Body of pancreas (tissue), 4 donors: ENCODE measurements around the gene BDKRB2. TPM values are rescaled to one million over a fixed set of nuclear protein-coding genes. Genes with fewer than 3 reads are reported as not detected.

Experiments
- ATAC-seq: fragments of 150-250 bp; one replicate; pipeline ENCODE4 v1.9.1; 2016
- DNase-seq, 4 donors: peaks; one replicate each; pipeline ENCODE4 v3.0.0-alpha.2; 2019
- H3K27ac ChIP-seq, 4 donors: fragments of 200-600 bp; sonication (generic); 1 replicate in 3 of 4; 2 replicates in 1 of 4; pipeline versions ENCODE4 v1.5.1 to v1.6.1; 2016 to 2019; ENCODE audit warnings: mild to moderate bottlenecking in 1 of 4, mixed read lengths in 1 of 4, moderate library complexity in 1 of 4
- H3K27me3 ChIP-seq, 2 donors: fragments of 200-600 bp; sonication (generic); one replicate each; pipeline ENCODE4 v1.6.0; 2016; ENCODE audit warnings: mild to moderate bottlenecking in 1 of 2
- H3K36me3 ChIP-seq, 2 donors: fragments of 200-600 bp; sonication (generic); replicated peaks in 1 of 2; 2 replicates each; pipeline ENCODE4 v1.5.1; 2016; ENCODE audit warnings: low read depth in 2 of 2; ENCODE audit not compliant: insufficient read depth in 1 of 2
- H3K4me1 ChIP-seq: fragments of 200-600 bp; sonication (generic); one replicate; pipeline ENCODE4 v1.6.0; 2016
- H3K4me3 ChIP-seq, 2 donors: fragments of 200-600 bp; sonication (generic); 1 replicate in 1 of 2; 2 replicates in 1 of 2; pipeline ENCODE4 v1.5.1; 2016 to 2019
- H3K9me3 ChIP-seq, 3 donors: fragments of 200-600 bp; sonication (generic); 1 replicate in 2 of 3; 2 replicates in 1 of 3; pipeline ENCODE4 v1.5.1; 2016
- POLR2A ChIP-seq, 3 donors: fragments of 450-650 bp; IDR thresholded peaks; one replicate each; pipeline ENCODE4 v1.6.1; 2016; ENCODE audit warnings: antibody characterized with exemption in 3 of 3, mild to moderate bottlenecking in 2 of 3
- WGBS, 2 donors: methylation state at CpG; one replicate each; pipeline ENCODE4 v1.1.5; 2017; 5-methylcytosine and 5-hydroxymethylcytosine counted together
- intact Hi-C: fragments of 100-400 bp; cut with DNase I; formaldehyde crosslinking; loops from one replicate; pipeline ENCODE4 v1.15.1; 2023
- total RNA-seq, 2 donors: library from RNA; depleted of rRNA; stranded (reverse); fragments of >200 nt; gene quantifications; one replicate each; pipeline ENCODE4 v1.1.0, GENCODE V29; 2016
- TF ChIP-seq, protein P1 (sequence below), 7 experiments: fragments of 450-650 bp in 4 of 7; fragments of 200-600 bp in 3 of 7; sonication (generic) in 3 of 7; IDR thresholded peaks; one replicate each; pipeline ENCODE4 v1.5.1; 2016 to 2019; ENCODE audit warnings: antibody characterized with exemption in 7 of 7

BDKRB2 gene
- total RNA-seq, 2 donors from 2014 or later, result 9.6 to 11.4 TPM

DNA sequence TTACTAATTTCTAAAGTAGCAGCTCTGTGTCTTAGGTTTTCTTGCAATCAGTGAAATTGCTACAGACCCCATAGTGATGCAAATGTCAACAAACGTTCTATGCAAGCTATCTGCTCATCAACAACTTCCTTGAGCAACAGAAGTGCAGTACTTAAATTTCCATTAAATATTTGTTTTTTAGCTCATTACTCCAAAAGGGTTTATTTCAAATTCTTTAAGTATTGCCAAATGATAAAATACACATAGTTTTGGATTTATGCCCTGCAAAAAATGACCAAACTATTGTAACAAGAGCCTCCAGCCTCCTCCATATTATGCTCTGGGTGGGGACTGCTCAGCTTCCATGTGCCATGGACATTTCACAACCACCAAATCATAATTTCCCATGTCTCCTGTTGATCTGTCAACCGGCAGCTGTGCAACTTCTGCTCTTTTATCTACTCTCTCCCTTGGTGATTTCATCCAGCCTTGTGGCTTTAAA lies 55.7 kb downstream of the BDKRB2 start:
- no peak for ATAC-seq

DNA sequence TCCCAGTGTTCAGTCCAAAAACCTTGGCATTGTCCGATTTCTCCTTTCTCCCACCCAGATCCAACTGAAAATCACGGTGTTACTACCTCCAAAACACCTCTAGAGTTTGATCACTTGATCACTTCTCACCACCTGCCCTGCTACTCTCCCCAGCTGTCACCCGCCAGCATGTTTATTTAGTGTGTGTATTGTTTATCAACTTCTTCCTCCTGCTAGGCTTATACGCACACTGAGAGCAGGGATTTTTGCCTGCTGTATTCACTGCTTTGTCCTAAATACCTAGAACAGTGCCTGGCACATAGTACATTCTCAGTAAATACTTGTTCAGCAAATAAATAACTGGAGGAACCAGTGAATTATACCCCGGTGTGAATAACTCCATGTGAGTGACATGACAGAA lies 56.4 kb downstream of the BDKRB2 start:
- H3K4me1 ChIP-seq, result peaks cover 44% of the 10 kb centered on the region
- H3K27ac ChIP-seq, result peak overlapping the region in 3 of 4 donors; percentile 58 to 87 (median 58)
- 25 to 44% methylated on average over 5 of the region's 5 CpGs for WGBS, 2 donors
- ATAC-seq (peak; percentile 45), DNase-seq (peak in 2 of 4 donors; percentile 38 to 67)
- H3K36me3 ChIP-seq, result no peaks in the 10 kb centered on the region
- no peak for TF ChIP-seq POLR2A (IDR thresholded peaks at IDR 0.05)
- H3K27me3 ChIP-seq, result no peaks in the 10 kb centered on the region
- H3K9me3 ChIP-seq, result no peaks in the 10 kb centered on the region
- no peak overlapping the region for H3K4me3 ChIP-seq
- intact Hi-C loops, result no loop called here

More for the DNA sequence above, 55.7 kb downstream of the BDKRB2 start:
- Histone ChIP-seq H3K27ac (peak overlapping the region in 2 of 4 donors; percentile 58 to 87), H3K4me3 (no peak overlapping the region), H3K36me3 (no peaks in the 10 kb centered on the region), H3K9me3 (no peaks in the 10 kb centered on the region), H3K4me1 (peaks cover 40% of the 10 kb centered on the region), H3K27me3 (no peaks in the 10 kb centered on the region)
- no peak for DNase-seq
- WGBS, 2 donors, result 26 to 30% methylated on average over 2 of the region's 2 CpGs
- intact Hi-C loops, result no loop called here
- TF ChIP-seq, protein P1, sequence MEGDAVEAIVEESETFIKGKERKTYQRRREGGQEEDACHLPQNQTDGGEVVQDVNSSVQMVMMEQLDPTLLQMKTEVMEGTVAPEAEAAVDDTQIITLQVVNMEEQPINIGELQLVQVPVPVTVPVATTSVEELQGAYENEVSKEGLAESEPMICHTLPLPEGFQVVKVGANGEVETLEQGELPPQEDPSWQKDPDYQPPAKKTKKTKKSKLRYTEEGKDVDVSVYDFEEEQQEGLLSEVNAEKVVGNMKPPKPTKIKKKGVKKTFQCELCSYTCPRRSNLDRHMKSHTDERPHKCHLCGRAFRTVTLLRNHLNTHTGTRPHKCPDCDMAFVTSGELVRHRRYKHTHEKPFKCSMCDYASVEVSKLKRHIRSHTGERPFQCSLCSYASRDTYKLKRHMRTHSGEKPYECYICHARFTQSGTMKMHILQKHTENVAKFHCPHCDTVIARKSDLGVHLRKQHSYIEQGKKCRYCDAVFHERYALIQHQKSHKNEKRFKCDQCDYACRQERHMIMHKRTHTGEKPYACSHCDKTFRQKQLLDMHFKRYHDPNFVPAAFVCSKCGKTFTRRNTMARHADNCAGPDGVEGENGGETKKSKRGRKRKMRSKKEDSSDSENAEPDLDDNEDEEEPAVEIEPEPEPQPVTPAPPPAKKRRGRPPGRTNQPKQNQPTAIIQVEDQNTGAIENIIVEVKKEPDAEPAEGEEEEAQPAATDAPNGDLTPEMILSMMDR (IDR thresholded peaks at IDR 0.05), result no peak
- TF ChIP-seq POLR2A (IDR thresholded peaks at IDR 0.05), result no peak

DNA sequence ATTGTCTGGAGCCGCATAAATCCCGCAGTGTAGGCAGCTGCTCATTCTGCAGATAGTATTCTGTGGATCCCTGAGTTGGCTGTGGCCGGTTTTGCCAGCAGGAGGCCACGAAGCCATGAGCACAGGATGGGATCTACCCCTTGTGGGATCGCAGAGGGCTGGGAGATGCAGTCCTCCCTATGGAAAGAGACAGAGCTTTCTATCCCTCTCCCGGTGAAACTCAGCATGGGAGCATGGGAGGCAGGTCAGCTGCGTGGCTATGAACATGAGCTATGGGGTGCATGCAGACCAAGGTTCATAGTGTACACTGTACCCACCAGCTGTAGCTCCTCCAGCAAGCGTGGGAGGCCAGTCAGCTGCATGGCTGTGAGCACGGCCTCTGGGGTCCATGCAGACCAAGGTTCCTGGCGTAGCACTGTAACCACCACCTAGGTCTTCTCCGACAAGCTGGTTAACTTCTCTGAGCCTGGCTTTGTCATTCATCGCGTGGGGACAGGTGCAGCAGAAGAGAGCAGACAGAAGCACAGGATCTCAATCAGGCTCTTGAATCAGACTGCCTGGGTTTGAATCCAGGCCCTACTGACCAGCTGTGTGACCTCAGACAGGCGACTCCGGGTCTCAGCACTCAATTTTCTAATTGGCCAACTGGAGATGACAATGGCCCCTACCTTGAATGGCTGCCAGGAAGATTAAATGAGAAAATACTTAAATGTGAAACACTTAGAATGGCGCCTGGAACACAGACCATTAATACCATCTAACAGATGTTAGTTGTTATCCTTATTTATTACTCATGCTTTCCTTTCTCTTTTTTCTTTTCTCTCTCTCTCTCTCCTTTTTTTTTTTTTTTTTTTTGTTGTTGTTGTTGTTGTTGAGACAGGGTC lies 57.4 kb downstream of the BDKRB2 start:
- TF ChIP-seq, protein P1 (IDR thresholded peaks at IDR 0.05), result peak in 3 of 7 experiments; percentile 15 to 24 (median 15)
- TF ChIP-seq POLR2A (IDR thresholded peaks at IDR 0.05), result no peak
- H3K36me3 ChIP-seq, result no peaks in the 10 kb centered on the region
- WGBS, 2 donors, result 46 to 54% methylated on average over 12 to 15 of the region's 16 CpGs
- no peaks in the 10 kb centered on the region for H3K27me3 ChIP-seq
- intact Hi-C loops, result no loop called here
- no peak overlapping the region for H3K4me3 ChIP-seq
- H3K4me1 ChIP-seq, result peaks cover 51% of the 10 kb centered on the region
- DNase-seq (peak; percentile 42 to 89 (median 54)), ATAC-seq (peak; percentile 40)
- H3K27ac ChIP-seq, result peak overlapping the region in 3 of 4 donors; percentile 58 to 87 (median 58)
- no peaks in the 10 kb centered on the region for H3K9me3 ChIP-seq

DNA sequence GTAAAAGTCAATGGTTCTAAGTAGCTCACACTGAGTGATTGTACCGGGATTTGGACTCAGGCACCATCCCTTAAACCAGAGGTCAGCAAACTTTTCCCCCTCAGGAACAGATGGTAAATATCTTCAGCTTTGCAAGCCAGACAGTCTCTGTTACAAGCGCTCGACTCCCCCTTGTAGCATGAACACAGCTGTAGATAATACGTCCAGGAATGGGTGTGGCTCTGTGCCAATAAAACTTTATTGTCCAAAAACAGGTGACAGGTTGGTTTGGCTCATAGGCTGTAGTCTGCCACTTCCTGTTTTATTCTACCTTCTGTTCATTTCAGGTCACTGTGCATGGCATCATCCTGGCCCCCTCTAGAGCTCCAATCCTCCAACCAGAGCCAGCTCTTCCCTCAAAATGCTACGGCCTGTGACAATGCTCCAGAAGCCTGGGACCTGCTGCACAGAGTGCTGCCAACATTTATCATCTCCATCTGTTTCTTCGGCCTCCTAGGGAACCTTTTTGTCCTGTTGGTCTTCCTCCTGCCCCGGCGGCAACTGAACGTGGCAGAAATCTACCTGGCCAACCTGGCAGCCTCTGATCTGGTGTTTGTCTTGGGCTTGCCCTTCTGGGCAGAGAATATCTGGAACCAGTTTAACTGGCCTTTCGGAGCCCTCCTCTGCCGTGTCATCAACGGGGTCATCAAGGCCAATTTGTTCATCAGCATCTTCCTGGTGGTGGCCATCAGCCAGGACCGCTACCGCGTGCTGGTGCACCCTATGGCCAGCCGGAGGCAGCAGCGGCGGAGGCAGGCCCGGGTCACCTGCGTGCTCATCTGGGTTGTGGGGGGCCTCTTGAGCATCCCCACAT lies 58.9 kb downstream of the BDKRB2 start:
- TF ChIP-seq POLR2A (IDR thresholded peaks at IDR 0.05), result no peak
- TF ChIP-seq, protein P1 (IDR thresholded peaks at IDR 0.05), result no peak
- Histone ChIP-seq H3K4me3 (no peak overlapping the region), H3K9me3 (no peaks in the 10 kb centered on the region), H3K27ac (peak overlapping the region in 3 of 4 donors; percentile 20 to 93 (median 83)), H3K27me3 (no peaks in the 10 kb centered on the region), H3K36me3 (no peaks in the 10 kb centered on the region), H3K4me1 (peaks cover 67% of the 10 kb centered on the region)
- intact Hi-C loops, result no loop called here
- WGBS, 2 donors, result 80% methylated on average over 11 to 20 of the region's 20 CpGs
- ATAC-seq (no peak), DNase-seq (peak in 1 of 4 donors; percentile 34)

DNA sequence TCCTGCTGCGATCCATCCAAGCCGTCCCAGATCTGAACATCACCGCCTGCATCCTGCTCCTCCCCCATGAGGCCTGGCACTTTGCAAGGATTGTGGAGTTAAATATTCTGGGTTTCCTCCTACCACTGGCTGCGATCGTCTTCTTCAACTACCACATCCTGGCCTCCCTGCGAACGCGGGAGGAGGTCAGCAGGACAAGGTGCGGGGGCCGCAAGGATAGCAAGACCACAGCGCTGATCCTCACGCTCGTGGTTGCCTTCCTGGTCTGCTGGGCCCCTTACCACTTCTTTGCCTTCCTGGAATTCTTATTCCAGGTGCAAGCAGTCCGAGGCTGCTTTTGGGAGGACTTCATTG lies 59.5 kb downstream of the BDKRB2 start:
- no peaks in the 10 kb centered on the region for H3K36me3 ChIP-seq
- intact Hi-C loops, result no loop called here
- H3K27me3 ChIP-seq, result no peaks in the 10 kb centered on the region
- H3K4me3 ChIP-seq, result no peak overlapping the region
- no peaks in the 10 kb centered on the region for H3K9me3 ChIP-seq
- DNase-seq (no peak), ATAC-seq (no peak)
- peak overlapping the region in 3 of 4 donors; percentile 20 to 93 (median 83) for H3K27ac ChIP-seq
- H3K4me1 ChIP-seq, result peaks cover 73% of the 10 kb centered on the region
- TF ChIP-seq, protein P1 (IDR thresholded peaks at IDR 0.05), result no peak
- no peak for TF ChIP-seq POLR2A (IDR thresholded peaks at IDR 0.05)
- 93 to 98% methylated on average over 13 to 14 of the region's 14 CpGs for WGBS, 2 donors
